Mononuclear cell (primary cell): ENCODE measurements around the gene KRI1. TPM values are rescaled to one million over a fixed set of nuclear protein-coding genes. Genes with fewer than 3 reads are reported as not detected.
A peak's percentile ranks its signal among the peaks of the same experiment; 100 is the strongest.

Experiments used
- H3K27me3 ChIP-seq: 2 replicates; pipeline ENCODE4 v1.6.0; 2011; ENCODE audit warnings: low read length, control low read depth; ENCODE audit not compliant: insufficient read depth
- H3K4me1 ChIP-seq: 2 replicates; pipeline ENCODE4 v1.5.1; 2011; ENCODE audit warnings: mild to moderate bottlenecking, low read length, control low read depth; ENCODE audit not compliant: insufficient read depth
- H3K4me3 ChIP-seq: 2 replicates; pipeline ENCODE4 v1.5.1; 2011; ENCODE audit warnings: mild to moderate bottlenecking, low read length, moderate library complexity
- H3K9me3 ChIP-seq: 2 replicates; pipeline ENCODE4 v1.5.1; 2011; ENCODE audit warnings: low read depth, mild to moderate bottlenecking, control low read depth, low read length
- total RNA-seq: library from RNA; depleted of rRNA; stranded (reverse); fragments of >200 nt; gene quantifications from one replicate; pipeline ENCODE4 v1.2.3, GENCODE V29; 2012

Gene KRI1
- total RNA-seq, 1 donor, result 6.7 TPM

- Histone ChIP-seq H3K9me3 (no peaks in the 10 kb centered on the region), H3K4me1 (peaks cover 50% of the 10 kb centered on the region), H3K4me3 (no peak overlapping the region), H3K27me3 (peaks cover 32% of the 10 kb centered on the region)
These were observed 44.2 kb downstream of the KRI1 start for GRCh38 chr19:10521461-10522171.

GRCh38 chr19:10520652-10521318 is 45.0 kb downstream of the KRI1 start:
- H3K9me3 ChIP-seq, result no peaks in the 10 kb centered on the region
- peaks cover 41% of the 10 kb centered on the region for H3K27me3 ChIP-seq
- H3K4me1 ChIP-seq, result peaks cover 50% of the 10 kb centered on the region
- no peak overlapping the region for H3K4me3 ChIP-seq

GRCh38 chr19:10519421-10519820 is 46.4 kb downstream of the KRI1 start:
- H3K4me1 ChIP-seq, result peaks cover 54% of the 10 kb centered on the region
- peaks cover 54% of the 10 kb centered on the region for H3K27me3 ChIP-seq
- H3K9me3 ChIP-seq, result no peaks in the 10 kb centered on the region
- H3K4me3 ChIP-seq, result no peak overlapping the region

GRCh38 chr19:10518444-10519361 is 47.1 kb downstream of the KRI1 start:
- Histone ChIP-seq H3K4me3 (peak overlapping the region; percentile 50), H3K27me3 (peaks cover 61% of the 10 kb centered on the region), H3K4me1 (peaks cover 55% of the 10 kb centered on the region), H3K9me3 (no peaks in the 10 kb centered on the region)

GRCh38 chr19:10517760-10518443 is 47.9 kb downstream of the KRI1 start:
- Histone ChIP-seq H3K4me3 (peak overlapping the region; percentile 50), H3K9me3 (no peaks in the 10 kb centered on the region), H3K27me3 (peaks cover 69% of the 10 kb centered on the region), H3K4me1 (peaks cover 59% of the 10 kb centered on the region)

- Histone ChIP-seq H3K9me3 (no peaks in the 10 kb centered on the region), H3K4me3 (peak within 1 kb of the TSS; percentile 50), H3K4me1 (peaks cover 65% of the 10 kb centered on the region), H3K27me3 (peaks cover 72% of the 10 kb centered on the region)
These were observed 48.5 kb downstream of the KRI1 start, which contains the start of gene S1PR5 for GRCh38 chr19:10517361-10517759. Gene S1PR5 (minus strand): TSS chr19:10517447. CDS start chr19:10515011, 2,436 bp downstream.

GRCh38 chr19:10516671-10517286 is 49.0 kb downstream of the KRI1 start:
- Histone ChIP-seq H3K27me3 (peaks cover 72% of the 10 kb centered on the region), H3K4me3 (peak overlapping the region; percentile 50)

GRCh38 chr19:10516064-10516385 is 49.8 kb downstream of the KRI1 start:
- Histone ChIP-seq H3K27me3 (peaks cover 72% of the 10 kb centered on the region), H3K4me3 (peak overlapping the region; percentile 50), H3K9me3 (no peaks in the 10 kb centered on the region), H3K4me1 (peaks cover 60% of the 10 kb centered on the region)

More at GRCh38 chr19:10516671-10517286, 49.0 kb downstream of the KRI1 start:
- peaks cover 66% of the 10 kb centered on the region for H3K4me1 ChIP-seq
- H3K9me3 ChIP-seq, result no peaks in the 10 kb centered on the region

- Histone ChIP-seq H3K9me3 (no peaks in the 10 kb centered on the region), H3K4me3 (peak overlapping the region; percentile 15), H3K27me3 (peaks cover 68% of the 10 kb centered on the region), H3K4me1 (peaks cover 68% of the 10 kb centered on the region)
These were observed 51.3 kb downstream of the KRI1 start for GRCh38 chr19:10514211-10515145.

GRCh38 chr19:10513223-10513622 is 52.6 kb downstream of the KRI1 start:
- H3K9me3 ChIP-seq, result no peaks in the 10 kb centered on the region
- no peak overlapping the region for H3K4me3 ChIP-seq
- H3K27me3 ChIP-seq, result peaks cover 56% of the 10 kb centered on the region
- peaks cover 56% of the 10 kb centered on the region for H3K4me1 ChIP-seq

GRCh38 chr19:10510301-10510802 is 55.5 kb downstream of the KRI1 start:
- H3K9me3 ChIP-seq, result no peaks in the 10 kb centered on the region
- H3K4me1 ChIP-seq, result peaks cover 49% of the 10 kb centered on the region
- peaks cover 27% of the 10 kb centered on the region for H3K27me3 ChIP-seq
- no peak overlapping the region for H3K4me3 ChIP-seq

GRCh38 chr19:10508707-10509106 is 57.1 kb downstream of the KRI1 start:
- no peaks in the 10 kb centered on the region for H3K9me3 ChIP-seq
- peaks cover 10% of the 10 kb centered on the region for H3K27me3 ChIP-seq
- H3K4me1 ChIP-seq, result peaks cover 40% of the 10 kb centered on the region
- H3K4me3 ChIP-seq, result no peak overlapping the region

- no peaks in the 10 kb centered on the region for H3K9me3 ChIP-seq
- peaks cover 4% of the 10 kb centered on the region for H3K27me3 ChIP-seq
- peaks cover 39% of the 10 kb centered on the region for H3K4me1 ChIP-seq
- H3K4me3 ChIP-seq, result no peak overlapping the region
These were observed 57.8 kb downstream of the KRI1 start for GRCh38 chr19:10508036-10508435.
